Liver (tissue), 9 donors: ENCODE data around the gene L3MBTL3. TPM values are rescaled to one million over a fixed set of nuclear protein-coding genes. Genes with fewer than 3 reads are reported as not detected.

ENCODE experiments used
- DNase-seq: peaks from one replicate; pipeline ENCODE4 v3.0.0-alpha.2; 2017; ENCODE audit warnings: low spot score
- H3K27ac ChIP-seq, 2 donors: one replicate each; pipeline ENCODE4 v1.7.0; 2013; ENCODE audit warnings: inconsistent platforms in 2 of 2, low read length in 2 of 2, control low read depth in 1 of 2, low read depth in 1 of 2, mild to moderate bottlenecking in 1 of 2
- H3K27me3 ChIP-seq, 4 donors: one replicate each; pipeline versions ENCODE4 v1.6.1 to v1.7.0; 2013; ENCODE audit warnings: low read length in 3 of 4, inconsistent platforms in 1 of 4, mild to moderate bottlenecking in 1 of 4, moderate library complexity in 1 of 4; ENCODE audit not compliant: control insufficient read depth in 4 of 4, insufficient read depth in 4 of 4
- H3K36me3 ChIP-seq, 4 donors: one replicate each; pipeline versions ENCODE4 v1.6.1 to v1.7.0; 2013; ENCODE audit warnings: low read length in 3 of 4, mild to moderate bottlenecking in 3 of 4, low read depth in 1 of 4, moderate library complexity in 1 of 4; ENCODE audit not compliant: control insufficient read depth in 4 of 4, insufficient read depth in 3 of 4
- H3K4me1 ChIP-seq, 4 donors: one replicate each; pipeline versions ENCODE4 v1.6.1 to v1.7.0; 2013; ENCODE audit warnings: low read length in 3 of 4, mild to moderate bottlenecking in 3 of 4, moderate library complexity in 1 of 4; ENCODE audit not compliant: control insufficient read depth in 4 of 4, insufficient read depth in 4 of 4
- H3K4me3 ChIP-seq, 3 donors: one replicate each; pipeline versions ENCODE4 v1.6.1 to v1.7.0; 2013; ENCODE audit warnings: low read length in 3 of 3, control low read depth in 1 of 3, low read depth in 1 of 3, mild to moderate bottlenecking in 1 of 3
- H3K9ac ChIP-seq, 2 donors: one replicate each; pipeline ENCODE4 v1.7.0; 2013; ENCODE audit warnings: low read length in 2 of 2, mild to moderate bottlenecking in 2 of 2, moderate library complexity in 2 of 2, control low read depth in 1 of 2, low read depth in 1 of 2
- H3K9me3 ChIP-seq, 4 donors: one replicate each; pipeline versions ENCODE4 v1.6.1 to v1.7.0; 2013; ENCODE audit warnings: low read length in 3 of 4; ENCODE audit not compliant: control insufficient read depth in 4 of 4
- EGR1 ChIP-seq, 2 donors: IDR thresholded peaks; 2 replicates each; pipeline ENCODE4 v1.6.1; 2016 to 2018; ENCODE audit warnings: antibody characterized with exemption in 2 of 2, low read depth in 2 of 2
- FOXA1 ChIP-seq: IDR thresholded peaks from 2 replicates; pipeline ENCODE4 v1.6.1; 2016; ENCODE audit warnings: antibody characterized with exemption
- FOXA2 ChIP-seq: IDR thresholded peaks from 2 replicates; pipeline ENCODE4 v1.6.1; 2016; ENCODE audit warnings: antibody characterized with exemption
- GABPA ChIP-seq, 2 donors: IDR thresholded peaks in 1 of 2; conservative IDR thresholded peaks in 1 of 2; 2 replicates each; pipeline ENCODE4 v1.6.1; 2016; ENCODE audit warnings: antibody characterized with exemption in 2 of 2, mild to moderate bottlenecking in 1 of 2, moderate library complexity in 1 of 2
- HNF4A ChIP-seq, 2 donors: conservative IDR thresholded peaks; 2 replicates each; pipeline ENCODE4 v1.6.1; 2016; ENCODE audit warnings: antibody characterized with exemption in 2 of 2, mild to moderate bottlenecking in 2 of 2
- JUND ChIP-seq, 2 donors: IDR thresholded peaks; 2 replicates each; pipeline ENCODE4 v1.6.1; 2016; ENCODE audit warnings: antibody characterized with exemption in 2 of 2
- NR2F2 ChIP-seq: IDR thresholded peaks from 2 replicates; pipeline ENCODE4 v1.6.1; 2016; ENCODE audit warnings: antibody characterized with exemption
- RXRA ChIP-seq, 2 donors: IDR thresholded peaks; 2 replicates each; pipeline ENCODE4 v1.6.1; 2017 to 2018; ENCODE audit warnings: antibody characterized with exemption in 2 of 2, mild to moderate bottlenecking in 1 of 2
- SP1 ChIP-seq: IDR thresholded peaks from 2 replicates; pipeline ENCODE4 v1.6.1; 2018; ENCODE audit warnings: antibody characterized with exemption, mild to moderate bottlenecking
- YY1 ChIP-seq: IDR thresholded peaks from 2 replicates; pipeline ENCODE4 v1.6.1; 2016; ENCODE audit warnings: antibody characterized with exemption, mild to moderate bottlenecking
- WGBS: extraction: QIAGEN DNeasy Blood & Tissue Kit; methylation state at CpG from one replicate; pipeline ENCODE4 v1.1.7; 2013; 5-methylcytosine and 5-hydroxymethylcytosine counted together
- polyA plus RNA-seq, 2 donors: library from polyadenylated mRNA; stranded (reverse) in 1 of 2; unstranded in 1 of 2; fragments of 200-250 nt in 1 of 2; fragments of >200 nt in 1 of 2; fragmentation: Nextera tagmentation in 1 of 2; extraction: Ambion mirVana in 1 of 2; gene quantifications; one replicate each; pipeline versions ENCODE4 v1.2.1 to v1.2.3, GENCODE V29; 2013 to 2015
- total RNA-seq, 2 donors: library from RNA; depleted of rRNA; stranded (reverse); fragments of >200 nt; gene quantifications; one replicate each; pipeline ENCODE4 v1.2.3, GENCODE V29; 2014
- TF ChIP-seq, protein P1 (sequence below): IDR thresholded peaks from 2 replicates; pipeline ENCODE4 v1.6.1; 2016; ENCODE audit warnings: antibody characterized with exemption
- donor health status: healthy.
- donor health status: healthy.
- donor health status: healthy.
- donor health status: healthy.
- donor health status: healthy.

L3MBTL3 gene
- total and polyA plus RNA-seq, 4 donors: 1.9 to 9.2 (median 3.7) TPM

DNA sequence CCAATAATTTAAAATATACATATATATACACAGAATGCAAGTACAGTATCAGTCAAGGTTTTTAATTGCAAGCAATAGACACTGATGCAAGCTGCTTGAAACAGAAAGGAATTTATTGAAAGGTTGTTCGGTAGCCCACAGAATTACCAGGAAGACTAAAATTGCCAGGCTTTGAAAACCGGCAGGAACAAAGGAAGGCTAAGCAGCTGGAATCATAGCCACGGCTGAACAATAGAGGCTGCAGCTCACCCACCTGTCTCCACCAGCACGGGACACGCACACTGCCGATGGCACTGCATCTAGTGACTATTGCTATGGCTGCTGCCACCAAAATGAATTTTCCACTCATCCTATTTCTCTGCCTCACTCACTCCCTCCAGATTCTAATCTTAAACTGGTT, 22.0 kb upstream of the L3MBTL3 start:
- Histone ChIP-seq H3K9ac (no peak overlapping the region), H3K27ac (no peak overlapping the region), H3K27me3 (peaks cover 0 to 5% (median 0%) of the 10 kb centered on the region in 4 donors), H3K9me3 (no peaks in the 10 kb centered on the region), H3K4me1 (no peaks in the 10 kb centered on the region), H3K4me3 (no peak overlapping the region), H3K36me3 (no peaks in the 10 kb centered on the region)
- WGBS: 76% methylated on average over 6 of the region's 6 CpGs
- TF ChIP-seq GABPA (IDR thresholded peaks at IDR 0.05 in 1 of 2, conservative IDR thresholded peaks at IDR 0.05 in 1 of 2) (no peak), NR2F2 (no peak), JUND (IDR thresholded peaks at IDR 0.05) (no peak), FOXA2 (no peak), FOXA1 (no peak), EGR1 (IDR thresholded peaks at IDR 0.05; ENCODE audit: low read depth in 2 of 2) (no peak), YY1 (no peak)
- DNase-seq: no peak

DNA sequence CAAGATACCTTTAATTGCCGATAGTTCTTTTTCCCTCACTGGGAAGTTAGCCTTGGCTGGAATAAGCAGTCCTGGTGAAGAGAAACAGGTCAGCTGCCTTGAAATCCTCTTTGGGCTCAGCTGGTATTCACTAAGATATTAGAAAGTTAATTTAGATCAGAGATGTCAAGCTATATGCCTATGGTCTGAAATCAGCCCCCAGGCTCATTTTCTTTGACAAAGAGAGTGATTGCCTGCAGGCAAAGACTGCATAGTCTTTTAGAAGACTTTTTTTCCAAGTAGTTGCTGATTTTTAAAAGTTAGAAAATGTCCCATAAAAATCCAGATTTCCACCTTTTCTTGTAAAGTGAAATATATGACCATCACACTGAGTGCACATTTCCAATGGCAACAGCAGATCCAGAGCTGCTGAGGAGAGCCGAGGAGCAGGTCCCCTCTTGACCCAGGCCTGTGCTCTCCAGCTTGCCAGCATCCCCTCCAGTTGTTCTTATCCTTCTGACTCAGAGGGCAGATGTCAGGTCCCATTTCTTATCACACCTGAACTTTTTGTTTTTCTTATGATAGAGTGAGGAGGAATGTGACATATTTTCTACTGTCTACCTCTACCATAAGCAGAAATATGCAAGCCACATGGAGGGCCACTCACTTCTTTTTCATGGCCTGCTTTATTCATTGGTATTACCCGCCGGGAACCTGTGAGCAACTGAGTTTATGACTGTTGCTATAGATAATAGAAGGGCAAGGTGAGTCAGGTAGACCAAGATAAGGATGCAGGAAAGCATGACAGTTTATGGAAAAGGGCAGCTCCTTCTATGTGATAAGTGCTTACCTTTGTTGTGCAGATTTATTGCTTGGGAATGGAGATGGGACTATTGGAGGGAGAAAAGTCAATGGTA, 17.6 kb upstream of the L3MBTL3 start:
- no peak for DNase-seq
- H3K27ac ChIP-seq: no peak overlapping the region
- WGBS: 64% methylated on average over 4 of the region's 4 CpGs
- no peaks in the 10 kb centered on the region for H3K9me3 ChIP-seq
- no peaks in the 10 kb centered on the region for H3K36me3 ChIP-seq
- TF ChIP-seq NR2F2: no peak
- TF ChIP-seq FOXA1: no peak
- TF ChIP-seq GABPA (IDR thresholded peaks at IDR 0.05 in 1 of 2, conservative IDR thresholded peaks at IDR 0.05 in 1 of 2): no peak
- no peak for TF ChIP-seq RXRA (IDR thresholded peaks at IDR 0.05)
- TF ChIP-seq FOXA2: no peak
- TF ChIP-seq HNF4A (conservative IDR thresholded peaks at IDR 0.05): no peak
- TF ChIP-seq EGR1 (IDR thresholded peaks at IDR 0.05; ENCODE audit: low read depth in 2 of 2): no peak
- TF ChIP-seq, protein P1, sequence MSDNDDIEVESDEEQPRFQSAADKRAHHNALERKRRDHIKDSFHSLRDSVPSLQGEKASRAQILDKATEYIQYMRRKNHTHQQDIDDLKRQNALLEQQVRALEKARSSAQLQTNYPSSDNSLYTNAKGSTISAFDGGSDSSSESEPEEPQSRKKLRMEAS: no peak
- H3K4me1 ChIP-seq: no peaks in the 10 kb centered on the region
- H3K4me3 ChIP-seq: no peak overlapping the region
- no peak overlapping the region for H3K9ac ChIP-seq
- no peaks in the 10 kb centered on the region for H3K27me3 ChIP-seq

DNA sequence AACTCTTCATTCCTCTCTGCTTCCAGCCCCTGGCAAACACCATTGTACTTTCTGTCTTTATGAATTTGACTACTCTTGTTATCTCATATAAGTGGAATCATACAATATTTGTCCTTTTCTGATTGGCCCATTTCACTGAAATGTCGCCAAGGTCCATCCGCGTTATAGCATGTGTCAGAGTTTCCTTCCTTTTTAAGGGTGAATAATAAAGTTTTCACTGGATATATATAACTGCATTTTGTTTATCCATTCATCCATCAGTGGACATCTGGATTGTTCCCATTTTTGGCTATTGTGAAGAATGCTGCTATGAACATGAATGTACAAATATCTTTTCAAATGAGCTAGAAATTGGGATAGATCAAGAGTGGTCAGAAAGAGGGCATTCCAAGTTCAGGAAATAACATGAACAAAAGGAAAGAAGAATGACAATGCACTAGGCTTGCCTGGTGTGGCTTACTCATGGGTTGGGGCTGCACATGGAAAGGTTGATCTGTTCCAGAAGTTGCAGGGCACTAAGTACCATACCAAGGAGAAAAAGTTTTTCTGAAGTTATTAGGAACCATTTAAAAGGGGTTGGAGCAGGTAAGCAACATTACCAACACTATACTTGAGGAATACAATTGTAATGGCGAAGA, 10.0 kb upstream of the L3MBTL3 start:
- no peak overlapping the region for H3K9ac ChIP-seq
- no peak for TF ChIP-seq RXRA (IDR thresholded peaks at IDR 0.05)
- no peak for TF ChIP-seq SP1
- no peaks in the 10 kb centered on the region for H3K27me3 ChIP-seq
- no peaks in the 10 kb centered on the region for H3K4me1 ChIP-seq
- 73% methylated on average over 4 of the region's 4 CpGs for WGBS
- H3K36me3 ChIP-seq: no peaks in the 10 kb centered on the region
- H3K9me3 ChIP-seq: no peaks in the 10 kb centered on the region
- DNase-seq: no peak
- H3K27ac ChIP-seq: no peak overlapping the region
- H3K4me3 ChIP-seq: no peak overlapping the region

DNA sequence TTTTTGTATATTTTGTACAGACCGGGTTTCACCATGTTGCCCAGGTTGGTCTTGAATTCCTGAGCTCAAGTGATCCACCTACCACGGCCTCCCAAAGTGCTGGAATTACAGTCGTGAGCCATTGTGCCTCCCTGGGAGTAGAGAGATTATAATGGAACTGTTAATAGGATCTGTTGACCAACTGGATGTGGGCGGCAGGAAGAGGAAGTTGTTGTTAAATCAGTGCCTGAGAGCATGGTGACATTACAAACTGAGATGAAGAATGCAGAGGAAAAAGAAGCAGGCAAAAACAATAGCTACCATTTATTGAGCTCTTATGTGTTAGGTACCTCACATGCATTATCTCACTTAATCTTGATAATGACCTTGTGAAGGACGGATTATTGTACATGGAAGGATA, 9.2 kb upstream of the L3MBTL3 start:
- H3K36me3 ChIP-seq: no peaks in the 10 kb centered on the region
- DNase-seq: no peak
- H3K27me3 ChIP-seq: no peaks in the 10 kb centered on the region
- no peak overlapping the region for H3K4me3 ChIP-seq
- H3K9me3 ChIP-seq: no peaks in the 10 kb centered on the region
- 77% methylated on average over 5 of the region's 5 CpGs for WGBS
- no peaks in the 10 kb centered on the region for H3K4me1 ChIP-seq
- no peak overlapping the region for H3K9ac ChIP-seq
- H3K27ac ChIP-seq: no peak overlapping the region
- TF ChIP-seq YY1 (no peak), SP1 (no peak), FOXA2 (no peak)
